ENCODE data around the gene IRGM.

GRCh38 chr5:150801117-150801927 lies 45.0 kb upstream of the IRGM start:
- TF ChIP-seq GATA3 (IDR thresholded peaks at IDR 0.05; ENCODE audit: low read depth, low read length) = no peak
- no peak for TF ChIP-seq GATA2 (IDR thresholded peaks at IDR 0.05; ENCODE audit: low read depth, low read length)
